ENCODE data around the gene EVX1. TPM values are rescaled to one million over a fixed set of nuclear protein-coding genes. Genes with fewer than 3 reads are reported as not detected.

Gene EVX1
- total and polyA plus RNA-seq, 2 of the 8 experiments (the other 6 are each of a cell fraction or from before 2014, with no cell fraction given): not detected

DNA sequence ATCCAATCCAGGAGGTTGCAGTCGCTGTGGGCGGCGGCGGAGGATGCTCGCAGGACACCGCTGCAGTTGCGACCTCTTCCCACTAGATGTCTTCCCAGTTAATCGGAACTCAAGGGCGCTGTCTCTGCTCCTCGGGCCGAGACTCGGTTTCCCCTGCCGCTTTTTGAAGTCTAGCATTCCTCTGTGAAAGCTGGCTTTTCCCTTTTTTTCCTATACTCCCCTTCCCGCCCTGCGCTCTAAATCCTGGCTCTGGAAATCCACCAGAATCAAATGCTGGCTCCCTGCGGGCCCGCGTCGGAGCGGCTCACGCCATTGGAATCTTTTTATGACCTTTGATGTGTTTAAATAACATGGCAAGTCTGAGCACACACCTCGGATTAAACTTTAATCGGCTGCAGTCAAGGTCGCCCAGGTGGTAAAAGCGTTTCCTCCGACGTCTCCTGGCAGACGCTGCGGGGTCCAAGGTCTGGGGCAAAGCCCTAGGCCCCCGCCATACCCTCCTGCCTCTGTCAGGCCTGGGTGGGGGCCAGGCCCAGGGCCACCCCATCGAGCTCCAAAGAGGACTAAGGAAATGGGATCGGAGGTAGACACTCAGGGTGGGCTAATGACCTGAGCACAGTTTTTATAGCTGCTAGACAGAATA is 32.0 kb upstream of the EVX1 start:
- Histone ChIP-seq H3K4me3 (ENCODE audit: extremely low read depth in 1 of 4, insufficient read depth in 2 of 4, low read depth in 3 of 4, low read length in 4 of 4) (no peak overlapping the region), H3K18ac (ENCODE audit: extremely low read depth, low read length) (no peak overlapping the region), H3K4me2 (ENCODE audit: insufficient read depth in 1 of 2, low read depth in 2 of 2, low read length in 2 of 2) (no peak overlapping the region), H3K56ac (replicated peaks; ENCODE audit: insufficient read length, low read depth, low read length) (no peak overlapping the region), H3K23me2 (ENCODE audit: low read depth, low read length) (no peaks in the 10 kb centered on the region; the same call in 1 of the 2 replicates), H4K8ac (ENCODE audit: extremely low read depth, insufficient read depth, low read length) (no peak overlapping the region), H2AFZ (ENCODE audit: low read length) (no peak overlapping the region), H3K27me3 (replicated peaks in 1 of 4; ENCODE audit: control insufficient read depth in 3 of 4, extremely low read depth in 1 of 4, insufficient read depth in 3 of 4, low read length in 3 of 4) (peaks cover 96 to 100% (median 99%) of the 10 kb centered on the region in 4 experiments), H2BK5ac (ENCODE audit: low read depth, low read length) (no peak overlapping the region), H4K5ac (ENCODE audit: insufficient read length, low read depth, low read length) (no peak overlapping the region), H2BK120ac (replicated peaks; ENCODE audit: low read depth, low read length) (no peak overlapping the region), H3K4ac (replicated peaks; ENCODE audit: insufficient read length, low read depth, low read length) (no peak overlapping the region), H3K9me3 (ENCODE audit: insufficient read depth in 2 of 2, low read depth in 1 of 2, low read length in 1 of 2) (no peaks in the 10 kb centered on the region), H2BK15ac (ENCODE audit: low read length) (no peak overlapping the region), H2BK12ac (ENCODE audit: low read depth, low read length) (no peak overlapping the region), H3K27ac (ENCODE audit: low read depth, low read length) (no peak overlapping the region), H2BK20ac (ENCODE audit: low read length) (no peak overlapping the region), H3K9ac (replicated peaks in 1 of 4; ENCODE audit: extremely low read depth in 1 of 4, low read depth in 3 of 4, low read length in 3 of 4) (no peak overlapping the region), H2AK5ac (ENCODE audit: low read depth, low read length) (no peak overlapping the region), H3K4me1 (replicated peaks in 1 of 4; ENCODE audit: control insufficient read depth in 3 of 4, insufficient read depth in 4 of 4, low read length in 3 of 4) (peaks cover 6 to 17% (median 12%) of the 10 kb centered on the region in 4 experiments), H4K20me1 (replicated peaks in 1 of 2; ENCODE audit: control insufficient read depth in 1 of 2, insufficient read depth in 2 of 2, low read length in 2 of 2) (peaks cover 16 to 33% of the 10 kb centered on the region in 2 experiments), H3K14ac (ENCODE audit: insufficient read length) (no peak overlapping the region), H3K79me1 (ENCODE audit: low read depth, low read length) (no peaks in the 10 kb centered on the region), H3K23ac (ENCODE audit: insufficient read length) (no peak overlapping the region), H4K91ac (replicated peaks; ENCODE audit: insufficient read length, low read length) (no peak overlapping the region), H3K79me2 (ENCODE audit: control insufficient read depth in 1 of 2, insufficient read depth in 2 of 2, low read length in 2 of 2) (no peaks in the 10 kb centered on the region), H3K36me3 (ENCODE audit: control insufficient read depth in 2 of 4, insufficient read depth in 4 of 4, low read length in 3 of 4) (peaks cover 0 to 4% (median 0%) of the 10 kb centered on the region in 4 experiments; a peak in 1 of 8 replicates)
- DNase-seq (ENCODE audit: low read depth in 1 of 2, low spot score in 2 of 2) (peak in 1 of 2 experiments; percentile 86), FAIRE-seq (peak; percentile 57)
- POLR2A ChIA-PET (ENCODE audit: partially characterized antibody): no interaction called here
- CTCF ChIA-PET (ENCODE audit: partially characterized antibody): interaction anchor here (0.8 to 6.6 kb wide), 34 partner anchors 8 to 882 kb away, joined by 3 to 64 read pairs (median 4); partner anchors contain the start of genes EVX1, HOXA11, HOXA13 and HOXA7
- WGBS, 2 experiments (ENCODE audit: extremely low coverage in 1 of 2, insufficient coverage in 1 of 2, insufficient read length in 1 of 2, insufficient replicate concordance in 2 of 2, low coverage in 1 of 2, low lambda C conversion rate in 2 of 2, missing lambda C conversion rate in 1 of 2): 13% methylated on average over 31 of the region's 32 CpGs; no CpG with 5 or more reads in 1 of the 2 experiments
- TF ChIP-seq TCF12 (IDR thresholded peaks at IDR 0.05; ENCODE audit: low read depth, low read length) (0 out of 2 replicates have a peak, but pooled peaks have one; percentile 34), POU5F1 (IDR thresholded peaks at IDR 0.05; ENCODE audit: low read depth, low read length) (no peak), CREB1 (IDR thresholded peaks at IDR 0.05) (0 out of 2 replicates have a peak, but pooled peaks have one; percentile 9), RAD21 (IDR thresholded peaks at IDR 0.05 in 1 of 2, conservative IDR thresholded peaks at IDR 0.05 in 1 of 2; ENCODE audit: low read depth in 2 of 2, low read length in 2 of 2) (peak; percentile 79 to 84), TBP (IDR thresholded peaks at IDR 0.05; ENCODE audit: low read depth, low read length) (no peak), RNF2 (IDR thresholded peaks at IDR 0.05; ENCODE audit: borderline replicate concordance, low read depth, low read length, missing control alignments, poor library complexity, severe bottlenecking) (peak; percentile 66), SUZ12 (IDR thresholded peaks at IDR 0.05; ENCODE audit: low read length) (peak; percentile 75), EZH2 (IDR thresholded peaks at IDR 0.05; ENCODE audit: low read depth, low read length, severe bottlenecking) (peak; percentile 87)
- TF ChIP-seq, protein P1, sequence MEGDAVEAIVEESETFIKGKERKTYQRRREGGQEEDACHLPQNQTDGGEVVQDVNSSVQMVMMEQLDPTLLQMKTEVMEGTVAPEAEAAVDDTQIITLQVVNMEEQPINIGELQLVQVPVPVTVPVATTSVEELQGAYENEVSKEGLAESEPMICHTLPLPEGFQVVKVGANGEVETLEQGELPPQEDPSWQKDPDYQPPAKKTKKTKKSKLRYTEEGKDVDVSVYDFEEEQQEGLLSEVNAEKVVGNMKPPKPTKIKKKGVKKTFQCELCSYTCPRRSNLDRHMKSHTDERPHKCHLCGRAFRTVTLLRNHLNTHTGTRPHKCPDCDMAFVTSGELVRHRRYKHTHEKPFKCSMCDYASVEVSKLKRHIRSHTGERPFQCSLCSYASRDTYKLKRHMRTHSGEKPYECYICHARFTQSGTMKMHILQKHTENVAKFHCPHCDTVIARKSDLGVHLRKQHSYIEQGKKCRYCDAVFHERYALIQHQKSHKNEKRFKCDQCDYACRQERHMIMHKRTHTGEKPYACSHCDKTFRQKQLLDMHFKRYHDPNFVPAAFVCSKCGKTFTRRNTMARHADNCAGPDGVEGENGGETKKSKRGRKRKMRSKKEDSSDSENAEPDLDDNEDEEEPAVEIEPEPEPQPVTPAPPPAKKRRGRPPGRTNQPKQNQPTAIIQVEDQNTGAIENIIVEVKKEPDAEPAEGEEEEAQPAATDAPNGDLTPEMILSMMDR (IDR thresholded peaks at IDR 0.05; ENCODE audit: control extremely low read depth in 1 of 3, insufficient read depth in 1 of 3, low read depth in 1 of 3, low read length in 3 of 3): peak; percentile 74 to 81 (median 80)

All from H1 (cell line).